Tibial nerve (tissue), 4 donors: ENCODE measurements around the gene EMILIN2.
"Not testable (repeated sequence)": the region's sequence is repeated elsewhere in the genome, so short reads cannot be mapped to it uniquely, and the experiment has no call there.

ENCODE experiments used
- EP300 ChIP-seq, 2 donors: sonication (generic); formaldehyde crosslinking; IDR thresholded peaks; one replicate each; pipeline ENCODE4 v1.6.1; 2017; ENCODE audit warnings: antibody characterized with exemption in 2 of 2, mild to moderate bottlenecking in 1 of 2
- POLR2A ChIP-seq, 2 donors: fragments of 450-650 bp; IDR thresholded peaks; one replicate each; pipeline ENCODE4 v1.6.1; 2017; ENCODE audit warnings: antibody characterized with exemption in 2 of 2, mild to moderate bottlenecking in 2 of 2, moderate library complexity in 2 of 2
- TF ChIP-seq, protein P1 (sequence below), 5 experiments: fragments of 200-600 bp in 3 of 5; fragments of 450-650 bp in 2 of 5; sonication (generic) in 3 of 5; IDR thresholded peaks; one replicate each; pipeline ENCODE4 v1.5.1; 2016 to 2019; ENCODE audit warnings: antibody characterized with exemption in 5 of 5, mild to moderate bottlenecking in 3 of 5, moderate library complexity in 2 of 5

- TF ChIP-seq, protein P1, sequence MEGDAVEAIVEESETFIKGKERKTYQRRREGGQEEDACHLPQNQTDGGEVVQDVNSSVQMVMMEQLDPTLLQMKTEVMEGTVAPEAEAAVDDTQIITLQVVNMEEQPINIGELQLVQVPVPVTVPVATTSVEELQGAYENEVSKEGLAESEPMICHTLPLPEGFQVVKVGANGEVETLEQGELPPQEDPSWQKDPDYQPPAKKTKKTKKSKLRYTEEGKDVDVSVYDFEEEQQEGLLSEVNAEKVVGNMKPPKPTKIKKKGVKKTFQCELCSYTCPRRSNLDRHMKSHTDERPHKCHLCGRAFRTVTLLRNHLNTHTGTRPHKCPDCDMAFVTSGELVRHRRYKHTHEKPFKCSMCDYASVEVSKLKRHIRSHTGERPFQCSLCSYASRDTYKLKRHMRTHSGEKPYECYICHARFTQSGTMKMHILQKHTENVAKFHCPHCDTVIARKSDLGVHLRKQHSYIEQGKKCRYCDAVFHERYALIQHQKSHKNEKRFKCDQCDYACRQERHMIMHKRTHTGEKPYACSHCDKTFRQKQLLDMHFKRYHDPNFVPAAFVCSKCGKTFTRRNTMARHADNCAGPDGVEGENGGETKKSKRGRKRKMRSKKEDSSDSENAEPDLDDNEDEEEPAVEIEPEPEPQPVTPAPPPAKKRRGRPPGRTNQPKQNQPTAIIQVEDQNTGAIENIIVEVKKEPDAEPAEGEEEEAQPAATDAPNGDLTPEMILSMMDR (IDR thresholded peaks at IDR 0.05): not testable (repeated sequence)
- not testable (repeated sequence) for TF ChIP-seq POLR2A, EP300 (IDR thresholded peaks at IDR 0.05)
Observed at GRCh38 chr18:2837290-2837689, 9.5 kb upstream of the EMILIN2 start.
